DOHH2 (cell line): ENCODE results near the gene ARAP1.

Experiments used
- H3F3A ChIP-seq: fragments of 200-600 bp; sonication (generic), shearing (Covaris generic); 2 replicates; pipeline ENCODE4 v1.6.0; 2016; ENCODE audit warnings: antibody characterized with exemption, mild to moderate bottlenecking; ENCODE audit not compliant: control insufficient read depth, insufficient read depth
- H3K27ac ChIP-seq: fragments of 200-600 bp; sonication (generic); 2 replicates; pipeline ENCODE4 v1.5.1; 2014; ENCODE audit warnings: low read depth, mild to moderate bottlenecking, low read length, moderate library complexity
- H3K27me3 ChIP-seq: fragments of 200-600 bp; sonication (generic); 2 replicates; pipeline ENCODE4 v1.6.1; 2014; ENCODE audit warnings: mild to moderate bottlenecking, low read length, mixed read lengths; ENCODE audit not compliant: control insufficient read depth
- H3K36me3 ChIP-seq: fragments of 200-600 bp; sonication (generic); 2 replicates; pipeline ENCODE4 v1.6.1; 2014; ENCODE audit warnings: mild to moderate bottlenecking, low read length, moderate library complexity, mixed read lengths; ENCODE audit not compliant: control insufficient read depth
- H3K4me1 ChIP-seq: fragments of 200-600 bp; sonication (generic); 2 replicates; pipeline ENCODE4 v1.6.1; 2014; ENCODE audit warnings: mild to moderate bottlenecking, low read length, mixed read lengths; ENCODE audit not compliant: control insufficient read depth
- H3K4me2 ChIP-seq: fragments of 200-600 bp; sonication (generic); 2 replicates; pipeline ENCODE4 v1.6.0; 2014; ENCODE audit warnings: mild to moderate bottlenecking, low read length, moderate library complexity
- H3K4me3 ChIP-seq: fragments of 200-600 bp; sonication (generic); 2 replicates; pipeline ENCODE4 v1.5.1; 2014; ENCODE audit warnings: mild to moderate bottlenecking, low read length, mixed read lengths
- H3K79me2 ChIP-seq: fragments of 200-600 bp; sonication (generic); 2 replicates; pipeline ENCODE4 v1.6.1; 2014; ENCODE audit warnings: mild to moderate bottlenecking, low read length, mixed read lengths; ENCODE audit not compliant: control insufficient read depth
- H3K9me2 ChIP-seq: fragments of 200-600 bp; sonication (generic); replicated peaks from 2 replicates; pipeline ENCODE4 v1.6.1; 2014; ENCODE audit warnings: mild to moderate bottlenecking, low read length, mixed read lengths; ENCODE audit not compliant: control insufficient read depth
- H3K9me3 ChIP-seq: fragments of 200-600 bp; sonication (generic); 2 replicates; pipeline ENCODE4 v1.6.1; 2014; ENCODE audit warnings: antibody characterized with exemption, low read length, mixed read lengths; ENCODE audit not compliant: control insufficient read depth, insufficient read depth
- H4K20me1 ChIP-seq: fragments of 200-600 bp; sonication (generic); 2 replicates; pipeline ENCODE4 v1.6.0; 2014; ENCODE audit warnings: low read depth, mild to moderate bottlenecking, antibody characterized with exemption, low read length, moderate library complexity; ENCODE audit not compliant: control insufficient read depth, insufficient read depth
- EZH2phosphoT487 ChIP-seq: fragments of 200-600 bp; sonication (generic); IDR thresholded peaks from 2 replicates; pipeline ENCODE4 v1.6.1; 2017; ENCODE audit warnings: borderline replicate concordance, mild to moderate bottlenecking, antibody characterized with exemption, low read length, moderate library complexity, mixed read lengths
- TF ChIP-seq, protein P1 (sequence below): fragments of 200-600 bp; sonication (generic); IDR thresholded peaks from one replicate; pipeline ENCODE4 v1.5.1; 2014; ENCODE audit warnings: antibody characterized with exemption, mild to moderate bottlenecking, low read depth, low read length; ENCODE audit not compliant: poor library complexity, severe bottlenecking

ARAP1 gene

DNA sequence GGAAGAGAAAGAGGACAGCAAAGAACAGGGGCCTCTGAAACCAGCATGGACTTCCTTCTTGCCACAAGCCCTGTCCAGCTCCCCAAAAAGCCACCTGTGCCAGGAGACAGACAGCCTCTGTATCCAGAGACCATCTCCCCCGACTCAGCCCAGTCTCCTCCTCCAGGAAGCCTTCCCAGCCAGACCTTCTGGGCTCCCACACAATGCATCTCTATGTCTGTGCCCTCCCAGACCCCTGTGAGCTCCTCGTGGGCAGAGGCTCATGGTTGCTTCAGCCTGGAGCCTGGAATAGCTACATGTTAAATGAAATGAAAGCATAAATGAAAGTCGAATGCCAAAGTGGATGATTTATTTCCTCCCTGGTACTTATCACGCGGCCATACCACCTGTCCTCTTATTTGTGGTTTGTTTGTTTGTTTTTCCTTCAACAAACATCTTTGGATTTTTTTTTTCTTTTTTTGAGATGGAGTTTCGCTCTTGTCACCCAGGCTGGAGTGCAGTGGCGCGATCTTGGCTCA lies 7.3 kb upstream of the ARAP1 start:
- Histone ChIP-seq H3K4me3 (no peak overlapping the region), H3K36me3 (no peaks in the 10 kb centered on the region), H3K9me2 (no peaks in the 10 kb centered on the region), H3F3A (no peaks in the 10 kb centered on the region), H3K27ac (no peak overlapping the region), H3K9me3 (no peaks in the 10 kb centered on the region), H3K4me1 (no peaks in the 10 kb centered on the region), H3K27me3 (no peaks in the 10 kb centered on the region), H3K79me2 (no peaks in the 10 kb centered on the region), H4K20me1 (no peaks in the 10 kb centered on the region), H3K4me2 (no peak overlapping the region)
- TF ChIP-seq, protein P1, sequence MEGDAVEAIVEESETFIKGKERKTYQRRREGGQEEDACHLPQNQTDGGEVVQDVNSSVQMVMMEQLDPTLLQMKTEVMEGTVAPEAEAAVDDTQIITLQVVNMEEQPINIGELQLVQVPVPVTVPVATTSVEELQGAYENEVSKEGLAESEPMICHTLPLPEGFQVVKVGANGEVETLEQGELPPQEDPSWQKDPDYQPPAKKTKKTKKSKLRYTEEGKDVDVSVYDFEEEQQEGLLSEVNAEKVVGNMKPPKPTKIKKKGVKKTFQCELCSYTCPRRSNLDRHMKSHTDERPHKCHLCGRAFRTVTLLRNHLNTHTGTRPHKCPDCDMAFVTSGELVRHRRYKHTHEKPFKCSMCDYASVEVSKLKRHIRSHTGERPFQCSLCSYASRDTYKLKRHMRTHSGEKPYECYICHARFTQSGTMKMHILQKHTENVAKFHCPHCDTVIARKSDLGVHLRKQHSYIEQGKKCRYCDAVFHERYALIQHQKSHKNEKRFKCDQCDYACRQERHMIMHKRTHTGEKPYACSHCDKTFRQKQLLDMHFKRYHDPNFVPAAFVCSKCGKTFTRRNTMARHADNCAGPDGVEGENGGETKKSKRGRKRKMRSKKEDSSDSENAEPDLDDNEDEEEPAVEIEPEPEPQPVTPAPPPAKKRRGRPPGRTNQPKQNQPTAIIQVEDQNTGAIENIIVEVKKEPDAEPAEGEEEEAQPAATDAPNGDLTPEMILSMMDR = no peak
- TF ChIP-seq EZH2phosphoT487 = no peak

DNA sequence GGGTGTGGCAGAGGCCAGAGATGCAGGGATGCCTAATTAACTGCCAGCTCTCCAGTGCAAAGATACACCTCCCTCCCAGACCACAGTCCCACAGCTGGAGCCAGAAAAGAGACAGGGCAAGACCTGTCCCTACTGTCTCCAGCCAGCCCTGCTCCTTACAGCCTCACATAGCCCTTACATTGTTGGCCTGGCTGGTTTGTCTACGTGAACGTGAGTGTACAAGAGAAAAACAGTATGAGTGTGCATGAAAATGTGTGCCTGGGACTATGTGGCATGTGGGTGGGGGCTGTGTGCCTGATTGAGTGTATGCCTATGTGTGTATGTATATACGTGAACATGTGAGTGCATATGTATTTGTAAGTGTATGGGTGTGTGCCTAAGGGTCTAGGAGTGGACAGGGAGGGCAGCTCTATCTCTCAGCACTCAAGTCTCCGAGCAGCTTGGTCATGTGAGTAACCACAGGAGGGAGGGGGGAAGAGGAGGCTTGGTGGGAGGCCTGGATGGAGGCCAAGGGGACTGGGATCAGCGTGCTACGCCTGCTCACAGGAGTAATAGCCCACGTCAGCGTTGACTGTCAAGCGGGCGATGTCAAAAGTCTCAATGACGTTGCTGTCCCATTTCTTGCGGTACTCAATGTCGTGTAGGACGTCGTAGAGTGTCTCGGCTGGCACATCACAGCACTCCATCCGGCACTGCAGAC lies 6.6 kb upstream of the ARAP1 start:
- H3K4me3 ChIP-seq = no peak overlapping the region
- TF ChIP-seq, protein P1 = no peak
- no peak for TF ChIP-seq EZH2phosphoT487
- H3K9me3 ChIP-seq = no peaks in the 10 kb centered on the region
- no peaks in the 10 kb centered on the region for H3K27me3 ChIP-seq
- H3F3A ChIP-seq = no peaks in the 10 kb centered on the region
- H3K36me3 ChIP-seq = no peaks in the 10 kb centered on the region
- H3K9me2 ChIP-seq = no peaks in the 10 kb centered on the region
- H3K4me1 ChIP-seq = no peaks in the 10 kb centered on the region
- no peak overlapping the region for H3K27ac ChIP-seq
- H4K20me1 ChIP-seq = no peaks in the 10 kb centered on the region
- no peaks in the 10 kb centered on the region for H3K79me2 ChIP-seq
- H3K4me2 ChIP-seq = no peak overlapping the region

DNA sequence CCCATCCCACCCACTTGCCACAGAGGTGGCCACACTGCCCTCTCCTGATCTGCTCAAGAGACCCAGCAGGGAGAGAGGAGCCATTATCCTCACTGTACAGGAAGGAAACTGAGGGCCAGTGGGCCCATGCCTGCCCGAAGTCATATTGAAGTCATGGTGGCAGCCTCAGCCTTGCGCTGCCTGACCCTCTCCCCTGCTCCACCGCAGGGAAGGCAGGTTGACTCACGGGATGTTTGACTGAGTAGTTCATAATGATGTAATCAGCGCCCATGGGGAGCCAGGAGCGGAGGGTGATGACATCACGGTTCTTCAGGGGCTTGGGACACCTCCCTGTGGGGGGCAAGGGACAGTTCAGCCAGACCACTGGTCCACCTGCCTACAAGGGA lies 6.1 kb upstream of the ARAP1 start:
- no peak for TF ChIP-seq EZH2phosphoT487
- TF ChIP-seq, protein P1 = no peak
- Histone ChIP-seq H3K9me2 (no peaks in the 10 kb centered on the region), H3K79me2 (no peaks in the 10 kb centered on the region), H3K4me1 (no peaks in the 10 kb centered on the region; the same call in 1 of the 2 replicates), H3K36me3 (no peaks in the 10 kb centered on the region), H3K4me2 (no peak overlapping the region), H3K4me3 (no peak overlapping the region), H3F3A (no peaks in the 10 kb centered on the region), H3K27ac (no peak overlapping the region), H4K20me1 (no peaks in the 10 kb centered on the region), H3K27me3 (no peaks in the 10 kb centered on the region), H3K9me3 (no peaks in the 10 kb centered on the region)
